ENCODE data around the gene SNRNP48.

The SNRNP48 gene

GRCh38 chr6:7588506-7588905 is 1.5 kb upstream of the SNRNP48 start:
- H3K27me3 Mint-ChIP-seq, result peaks cover 10% of the 10 kb centered on the region
- H3K36me3 Mint-ChIP-seq (ENCODE audit: insufficient read depth), result peaks cover 11% of the 10 kb centered on the region
- peaks cover 41% of the 10 kb centered on the region for H3K4me1 Mint-ChIP-seq
- no peak overlapping the region for H3K27ac Mint-ChIP-seq (ENCODE audit: low read depth)
- ATAC-seq (replicated peaks; ENCODE audit: extremely low read depth, poor library complexity, severe bottlenecking) (no peak), DNase-seq (ENCODE audit: low spot score in 2 of 2) (no peak)
- H3K9me3 Mint-ChIP-seq, result no peaks in the 10 kb centered on the region
- no peak overlapping the region for H3K4me3 Mint-ChIP-seq

- no peaks in the 10 kb centered on the region for H3K9me3 Mint-ChIP-seq
- peak overlapping the region; percentile 95 for H3K27ac Mint-ChIP-seq (ENCODE audit: low read depth)
- H3K4me3 Mint-ChIP-seq, result peak overlapping the region; percentile 99
- ATAC-seq (replicated peaks; ENCODE audit: extremely low read depth, poor library complexity, severe bottlenecking) (no peak), DNase-seq (ENCODE audit: low spot score in 2 of 2) (no peak)
- H3K4me1 Mint-ChIP-seq, result peaks cover 41% of the 10 kb centered on the region
- peaks cover 11% of the 10 kb centered on the region for H3K36me3 Mint-ChIP-seq (ENCODE audit: insufficient read depth)
- H3K27me3 Mint-ChIP-seq, result peaks cover 8% of the 10 kb centered on the region
Observed at GRCh38 chr6:7589221-7589620, 777 bp upstream of the SNRNP48 start.

- ATAC-seq (replicated peaks; ENCODE audit: extremely low read depth, poor library complexity, severe bottlenecking) (no peak), DNase-seq (ENCODE audit: low spot score in 2 of 2) (no peak)
- H3K4me1 Mint-ChIP-seq, result peaks cover 41% of the 10 kb centered on the region
- no peaks in the 10 kb centered on the region for H3K27me3 Mint-ChIP-seq
- H3K9me3 Mint-ChIP-seq, result no peaks in the 10 kb centered on the region
- peak overlapping the region; percentile 95 for H3K27ac Mint-ChIP-seq (ENCODE audit: low read depth)
- H3K4me3 Mint-ChIP-seq, result peak overlapping the region; percentile 99
- peaks cover 12% of the 10 kb centered on the region for H3K36me3 Mint-ChIP-seq (ENCODE audit: insufficient read depth)
Observed at GRCh38 chr6:7590918-7591302, 912 bp downstream of the SNRNP48 start.

GRCh38 chr6:7591770-7592169 is 1.8 kb downstream of the SNRNP48 start:
- Mint-ChIP-seq H3K27ac (ENCODE audit: low read depth) (no peak overlapping the region), H3K4me3 (peak overlapping the region; percentile 99), H3K27me3 (no peaks in the 10 kb centered on the region), H3K9me3 (no peaks in the 10 kb centered on the region), H3K36me3 (ENCODE audit: insufficient read depth) (peaks cover 16% of the 10 kb centered on the region), H3K4me1 (peaks cover 41% of the 10 kb centered on the region)
- DNase-seq (ENCODE audit: low spot score in 2 of 2) (no peak), ATAC-seq (replicated peaks; ENCODE audit: extremely low read depth, poor library complexity, severe bottlenecking) (no peak)

GRCh38 chr6:7593229-7593628 is 3.2 kb downstream of the SNRNP48 start:
- no peak overlapping the region for H3K4me3 Mint-ChIP-seq
- H3K9me3 Mint-ChIP-seq, result no peaks in the 10 kb centered on the region
- no peaks in the 10 kb centered on the region for H3K27me3 Mint-ChIP-seq
- H3K36me3 Mint-ChIP-seq (ENCODE audit: insufficient read depth), result peaks cover 18% of the 10 kb centered on the region
- ATAC-seq (replicated peaks; ENCODE audit: extremely low read depth, poor library complexity, severe bottlenecking), result no peak
- peaks cover 41% of the 10 kb centered on the region for H3K4me1 Mint-ChIP-seq
- H3K27ac Mint-ChIP-seq (ENCODE audit: low read depth), result peak overlapping the region; percentile 57
- DNase-seq (ENCODE audit: low spot score in 2 of 2), result no peak

- peaks cover 24% of the 10 kb centered on the region for H3K36me3 Mint-ChIP-seq (ENCODE audit: insufficient read depth)
- no peak overlapping the region for H3K27ac Mint-ChIP-seq (ENCODE audit: low read depth)
- peaks cover 37% of the 10 kb centered on the region for H3K4me1 Mint-ChIP-seq
- no peaks in the 10 kb centered on the region for H3K27me3 Mint-ChIP-seq
- DNase-seq (ENCODE audit: low spot score in 2 of 2) (no peak), ATAC-seq (replicated peaks; ENCODE audit: extremely low read depth, poor library complexity, severe bottlenecking) (no peak)
- H3K9me3 Mint-ChIP-seq, result no peaks in the 10 kb centered on the region
- H3K4me3 Mint-ChIP-seq, result no peak overlapping the region
Observed at GRCh38 chr6:7594579-7595125, 4.7 kb downstream of the SNRNP48 start.

GRCh38 chr6:7604003-7604402 is 14.0 kb downstream of the SNRNP48 start:
- Mint-ChIP-seq H3K9me3 (no peaks in the 10 kb centered on the region), H3K4me3 (no peak overlapping the region), H3K27ac (ENCODE audit: low read depth) (no peak overlapping the region), H3K4me1 (peaks cover 12% of the 10 kb centered on the region), H3K36me3 (ENCODE audit: insufficient read depth) (peaks cover 70% of the 10 kb centered on the region), H3K27me3 (no peaks in the 10 kb centered on the region)
- no peak for ATAC-seq (replicated peaks; ENCODE audit: extremely low read depth, poor library complexity, severe bottlenecking)
- no peak for DNase-seq (ENCODE audit: low spot score in 2 of 2)

- Mint-ChIP-seq H3K4me1 (peaks cover 12% of the 10 kb centered on the region), H3K27me3 (no peaks in the 10 kb centered on the region), H3K9me3 (no peaks in the 10 kb centered on the region), H3K4me3 (no peak overlapping the region), H3K36me3 (ENCODE audit: insufficient read depth) (peaks cover 68% of the 10 kb centered on the region), H3K27ac (ENCODE audit: low read depth) (peak overlapping the region; percentile 24)
- ATAC-seq (replicated peaks; ENCODE audit: extremely low read depth, poor library complexity, severe bottlenecking) (no peak), DNase-seq (ENCODE audit: low spot score in 2 of 2) (no peak)
Observed at GRCh38 chr6:7604506-7604905, 14.5 kb downstream of the SNRNP48 start.

GRCh38 chr6:7615611-7616383 is 25.8 kb downstream of the SNRNP48 start:
- no peak overlapping the region for H3K4me3 Mint-ChIP-seq
- no peaks in the 10 kb centered on the region for H3K9me3 Mint-ChIP-seq
- ATAC-seq (replicated peaks; ENCODE audit: extremely low read depth, poor library complexity, severe bottlenecking), result no peak
- DNase-seq (ENCODE audit: low spot score in 2 of 2), result no peak
- peaks cover 1% of the 10 kb centered on the region for H3K36me3 Mint-ChIP-seq (ENCODE audit: insufficient read depth)
- peaks cover 7% of the 10 kb centered on the region for H3K4me1 Mint-ChIP-seq
- H3K27me3 Mint-ChIP-seq, result peaks cover 9% of the 10 kb centered on the region
- H3K27ac Mint-ChIP-seq (ENCODE audit: low read depth), result no peak overlapping the region

- H3K9me3 Mint-ChIP-seq, result no peaks in the 10 kb centered on the region
- H3K4me3 Mint-ChIP-seq, result no peak overlapping the region
- H3K27me3 Mint-ChIP-seq, result peaks cover 19% of the 10 kb centered on the region
- ATAC-seq (replicated peaks; ENCODE audit: extremely low read depth, poor library complexity, severe bottlenecking) (no peak), DNase-seq (ENCODE audit: low spot score in 2 of 2) (no peak)
- H3K4me1 Mint-ChIP-seq, result peaks cover 7% of the 10 kb centered on the region
- no peak overlapping the region for H3K27ac Mint-ChIP-seq (ENCODE audit: low read depth)
- H3K36me3 Mint-ChIP-seq (ENCODE audit: insufficient read depth), result no peaks in the 10 kb centered on the region
Observed at GRCh38 chr6:7617801-7618764, 28.1 kb downstream of the SNRNP48 start.

- no peaks in the 10 kb centered on the region for H3K36me3 Mint-ChIP-seq (ENCODE audit: insufficient read depth)
Observed at GRCh38 chr6:7621761-7622160, 31.8 kb downstream of the SNRNP48 start.

GRCh38 chr6:7624796-7625710 is 35.1 kb downstream of the SNRNP48 start:
- no peak for DNase-seq (ENCODE audit: low spot score in 2 of 2)
- Mint-ChIP-seq H3K27me3 (peaks cover 34% of the 10 kb centered on the region), H3K4me3 (no peak overlapping the region), H3K4me1 (no peaks in the 10 kb centered on the region), H3K36me3 (ENCODE audit: insufficient read depth) (no peaks in the 10 kb centered on the region), H3K27ac (ENCODE audit: low read depth) (no peak overlapping the region), H3K9me3 (no peaks in the 10 kb centered on the region)
- ATAC-seq (replicated peaks; ENCODE audit: extremely low read depth, poor library complexity, severe bottlenecking), result no peak

More at GRCh38 chr6:7621761-7622160, 31.8 kb downstream of the SNRNP48 start:
- Mint-ChIP-seq H3K4me1 (no peaks in the 10 kb centered on the region), H3K9me3 (no peaks in the 10 kb centered on the region), H3K4me3 (no peak overlapping the region), H3K27ac (ENCODE audit: low read depth) (no peak overlapping the region), H3K27me3 (peaks cover 36% of the 10 kb centered on the region)
- DNase-seq (ENCODE audit: low spot score in 2 of 2) (no peak), ATAC-seq (replicated peaks; ENCODE audit: extremely low read depth, poor library complexity, severe bottlenecking) (no peak)

Data from central memory CD8-positive, alpha-beta T cell (primary cell).